OCI-LY1 (cell line): ENCODE data around the gene SMARCC2.

ENCODE experiments used
- H2AFZ ChIP-seq: fragments of 200-600 bp; sonication (generic), shearing (Covaris generic); 2 replicates; pipeline ENCODE4 v1.6.0; 2014; ENCODE audit warnings: antibody characterized with exemption, mild to moderate bottlenecking, low read length
- H3F3A ChIP-seq: fragments of 200-600 bp; sonication (generic), shearing (Covaris generic); 2 replicates; pipeline ENCODE4 v1.6.0; 2014; ENCODE audit warnings: mild to moderate bottlenecking, antibody characterized with exemption, low read length, moderate library complexity; ENCODE audit not compliant: insufficient read depth
- H3K27ac ChIP-seq: fragments of 200-600 bp; sonication (generic); 2 replicates; pipeline ENCODE4 v1.5.1; 2014; ENCODE audit warnings: low read length, mixed run types, mild to moderate bottlenecking, low read depth; ENCODE audit not compliant: poor library complexity, severe bottlenecking
- H3K27me3 ChIP-seq: fragments of 200-600 bp; sonication (generic); 2 replicates; pipeline ENCODE4 v1.6.0; 2014; ENCODE audit warnings: antibody characterized with exemption, mild to moderate bottlenecking, low read length, moderate library complexity; ENCODE audit not compliant: insufficient read depth
- H3K36me3 ChIP-seq: fragments of 200-600 bp; sonication (generic); 2 replicates; pipeline ENCODE4 v1.6.1; 2014; ENCODE audit warnings: mild to moderate bottlenecking, antibody characterized with exemption, low read length, moderate library complexity, mixed read lengths; ENCODE audit not compliant: insufficient read depth
- H3K4me1 ChIP-seq: fragments of 200-600 bp; sonication (generic); 2 replicates; pipeline ENCODE4 v1.5.1; 2014; ENCODE audit warnings: mild to moderate bottlenecking, low read length, moderate library complexity; ENCODE audit not compliant: insufficient read depth, severe bottlenecking
- H3K4me2 ChIP-seq: fragments of 200-600 bp; sonication (generic), shearing (Covaris generic); 2 replicates; pipeline ENCODE4 v1.6.1; 2014; ENCODE audit warnings: low read length
- H3K4me3 ChIP-seq: fragments of 200-600 bp; sonication (generic); 2 replicates; pipeline ENCODE4 v1.5.1; 2014; ENCODE audit warnings: low read length, low read depth, mild to moderate bottlenecking, mixed read lengths; ENCODE audit not compliant: poor library complexity, severe bottlenecking
- H3K79me2 ChIP-seq: fragments of 200-600 bp; shearing (Covaris generic); 2 replicates; pipeline ENCODE4 v1.6.1; 2016; ENCODE audit warnings: mixed run types, low read length, mixed read lengths; ENCODE audit not compliant: insufficient read depth
- H3K9ac ChIP-seq: fragments of 200-600 bp; sonication (generic), shearing (Covaris generic); 2 replicates; pipeline ENCODE4 v1.6.1; 2014; ENCODE audit warnings: mild to moderate bottlenecking, low read length, mixed read lengths
- H3K9me2 ChIP-seq: fragments of 200-600 bp; sonication (generic), shearing (Covaris generic); 2 replicates; pipeline ENCODE4 v1.6.1; 2014; ENCODE audit warnings: low read depth, mild to moderate bottlenecking, low read length, mixed read lengths
- H3K9me3 ChIP-seq: fragments of 200-600 bp; shearing (Covaris generic); 2 replicates; pipeline ENCODE4 v1.6.1; 2014; ENCODE audit warnings: low read length, mixed read lengths
- H4K20me1 ChIP-seq: fragments of 200-600 bp; sonication (generic), shearing (Covaris generic); 2 replicates; pipeline ENCODE4 v1.6.0; 2016; ENCODE audit warnings: mild to moderate bottlenecking, low read length; ENCODE audit not compliant: insufficient read depth
- CTCF ChIP-seq: fragments of 200-600 bp; sonication (generic), shearing (Covaris generic); IDR thresholded peaks from 2 replicates; pipeline ENCODE4 v1.5.1; 2017; ENCODE audit warnings: mild to moderate bottlenecking, antibody characterized with exemption, low read length, moderate library complexity, mixed read lengths
- EZH2 ChIP-seq: fragments of 200-600 bp; sonication (generic), shearing (Covaris generic); IDR thresholded peaks from 2 replicates; pipeline ENCODE4 v1.8.0; 2017; ENCODE audit warnings: borderline replicate concordance, mixed run types, mild to moderate bottlenecking, antibody characterized with exemption, low read length, moderate library complexity, mixed read lengths

Gene SMARCC2

GRCh38 chr12:56236091-56236490 lies 46.8 kb upstream of the SMARCC2 start:
- TF ChIP-seq EZH2 (no peak), CTCF (no peak)
- no peak overlapping the region for H2AFZ ChIP-seq
- no peaks in the 10 kb centered on the region for H3K27me3 ChIP-seq
- H3K4me3 ChIP-seq = no peak overlapping the region
- H3K36me3 ChIP-seq = peaks cover 16% of the 10 kb centered on the region
- no peaks in the 10 kb centered on the region for H3K4me1 ChIP-seq
- H3F3A ChIP-seq = no peaks in the 10 kb centered on the region
- H3K9me3 ChIP-seq = no peaks in the 10 kb centered on the region
- H4K20me1 ChIP-seq = no peaks in the 10 kb centered on the region
- H3K9ac ChIP-seq = no peak overlapping the region
- no peak overlapping the region for H3K4me2 ChIP-seq
- no peak overlapping the region for H3K27ac ChIP-seq
- H3K9me2 ChIP-seq = no peaks in the 10 kb centered on the region
- H3K79me2 ChIP-seq = no peaks in the 10 kb centered on the region

- Histone ChIP-seq H3K36me3 (peaks cover 6% of the 10 kb centered on the region), H3K4me1 (no peaks in the 10 kb centered on the region), H4K20me1 (no peaks in the 10 kb centered on the region), H3K27me3 (no peaks in the 10 kb centered on the region), H2AFZ (no peak overlapping the region), H3K4me3 (no peak overlapping the region), H3F3A (no peaks in the 10 kb centered on the region), H3K9ac (no peak overlapping the region), H3K9me3 (no peaks in the 10 kb centered on the region), H3K27ac (no peak overlapping the region), H3K9me2 (no peaks in the 10 kb centered on the region), H3K79me2 (no peaks in the 10 kb centered on the region), H3K4me2 (no peak overlapping the region)
- TF ChIP-seq EZH2 = no peak
- no peak for TF ChIP-seq CTCF
Measured at GRCh38 chr12:56234746-56235436, 45.6 kb upstream of the SMARCC2 start.

GRCh38 chr12:56231184-56231582 lies 41.9 kb upstream of the SMARCC2 start:
- Histone ChIP-seq H3K27me3 (no peaks in the 10 kb centered on the region), H3K9me2 (no peaks in the 10 kb centered on the region), H3K36me3 (no peaks in the 10 kb centered on the region), H2AFZ (no peak overlapping the region), H3K9ac (no peak overlapping the region), H3K79me2 (no peaks in the 10 kb centered on the region), H3K4me1 (no peaks in the 10 kb centered on the region), H3K9me3 (no peaks in the 10 kb centered on the region), H3K27ac (no peak overlapping the region), H3K4me2 (no peak overlapping the region), H4K20me1 (no peaks in the 10 kb centered on the region), H3F3A (no peaks in the 10 kb centered on the region), H3K4me3 (no peak overlapping the region)
- TF ChIP-seq CTCF (no peak), EZH2 (no peak)
